Fibroblast of skin of back (primary cell): Measurements from ENCODE around the gene HAPSTR1.
"Not testable (repeated sequence)": the region's sequence is repeated elsewhere in the genome, so short reads cannot be mapped to it uniquely, and the experiment has no call there.

ENCODE experiments used
- DNase-seq: peaks from one replicate; pipeline ENCODE4 v3.0.0-alpha.2; 2013

HAPSTR1 gene

GRCh38 chr16:9072806-9073341 is 18.6 kb upstream of the HAPSTR1 start:
- peak; percentile 75 for DNase-seq

DNA sequence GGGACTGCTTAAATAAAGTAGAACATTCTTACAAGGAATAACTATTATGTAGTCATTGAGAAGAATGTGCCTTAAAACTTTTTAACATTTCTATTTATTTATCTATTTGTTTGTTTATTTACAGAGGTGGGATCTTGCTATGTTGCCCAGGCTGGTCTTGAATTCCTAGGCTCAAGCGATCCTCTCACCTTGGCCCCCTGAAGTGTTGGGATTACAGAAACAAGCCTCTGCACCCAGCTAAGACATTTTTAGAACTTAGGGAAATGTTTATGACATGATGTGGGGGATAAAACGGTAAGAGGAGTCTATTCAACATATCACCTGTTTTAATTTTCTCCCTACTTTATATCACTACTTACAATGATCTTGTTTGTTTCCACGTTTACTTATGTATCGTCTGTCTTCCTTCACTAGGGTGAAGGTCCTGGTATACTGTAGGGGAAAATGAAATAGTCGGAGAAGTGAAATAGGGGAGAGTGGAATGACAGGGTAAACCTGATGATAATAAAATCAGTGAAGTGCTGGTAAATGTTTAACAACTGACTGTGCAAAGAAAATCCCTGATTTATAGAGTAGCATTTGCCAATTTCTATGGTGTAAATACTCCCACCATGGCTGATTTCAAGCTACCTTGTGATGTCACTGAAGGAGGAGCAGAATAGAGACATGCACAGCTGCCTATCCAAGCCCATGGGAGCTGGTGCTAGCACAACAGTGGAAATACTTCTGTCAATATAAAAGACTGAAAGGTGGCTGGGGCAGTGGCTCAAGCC is 16.0 kb upstream of the HAPSTR1 start:
- no peak for DNase-seq

GRCh38 chr16:9077091-9077809 is 14.2 kb upstream of the HAPSTR1 start:
- peak; percentile 91 for DNase-seq

GRCh38 chr16:9078467-9079429 is 12.7 kb upstream of the HAPSTR1 start:
- peak; percentile 92 for DNase-seq

DNA sequence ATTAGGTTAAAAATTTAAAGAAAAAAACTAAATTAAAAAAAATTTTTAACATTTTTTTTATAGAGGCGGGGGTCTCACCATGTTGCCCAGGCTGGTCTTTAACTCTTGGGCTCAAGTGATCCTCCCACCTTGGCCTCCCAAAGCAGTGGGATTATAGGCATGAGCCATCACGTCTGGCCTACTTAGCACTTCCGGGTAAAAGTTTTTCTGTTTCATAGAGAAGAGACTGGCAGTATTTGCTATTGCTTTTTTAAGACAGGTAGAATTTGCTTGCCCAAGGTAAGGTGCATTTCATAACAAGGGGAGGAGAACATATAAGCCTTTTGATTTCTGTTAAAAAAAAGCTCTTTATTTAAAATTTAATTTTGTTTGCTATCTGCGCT is 12.0 kb upstream of the HAPSTR1 start:
- no peak for DNase-seq

GRCh38 chr16:9081158-9081557 is 10.3 kb upstream of the HAPSTR1 start:
- no peak for DNase-seq

DNA sequence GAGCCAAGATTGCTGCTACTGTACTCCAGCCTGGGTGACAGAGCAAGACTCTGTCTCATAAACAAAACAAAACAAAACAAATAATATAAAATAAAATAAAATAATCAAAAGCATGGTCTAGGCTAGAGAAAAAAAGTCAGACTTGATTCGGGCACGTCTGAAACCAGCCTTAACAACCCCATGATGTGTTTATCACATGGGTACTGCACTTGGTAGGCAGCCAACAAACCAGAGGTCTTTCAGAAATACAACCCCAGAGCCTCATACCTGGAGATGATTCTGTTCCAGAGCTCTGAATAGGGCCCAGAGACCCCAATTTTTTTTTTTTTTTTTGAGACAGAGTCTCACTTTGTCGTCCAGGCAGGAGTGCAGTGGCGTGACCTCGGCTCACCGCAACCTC is 9.6 kb upstream of the HAPSTR1 start:
- no peak for DNase-seq

DNA sequence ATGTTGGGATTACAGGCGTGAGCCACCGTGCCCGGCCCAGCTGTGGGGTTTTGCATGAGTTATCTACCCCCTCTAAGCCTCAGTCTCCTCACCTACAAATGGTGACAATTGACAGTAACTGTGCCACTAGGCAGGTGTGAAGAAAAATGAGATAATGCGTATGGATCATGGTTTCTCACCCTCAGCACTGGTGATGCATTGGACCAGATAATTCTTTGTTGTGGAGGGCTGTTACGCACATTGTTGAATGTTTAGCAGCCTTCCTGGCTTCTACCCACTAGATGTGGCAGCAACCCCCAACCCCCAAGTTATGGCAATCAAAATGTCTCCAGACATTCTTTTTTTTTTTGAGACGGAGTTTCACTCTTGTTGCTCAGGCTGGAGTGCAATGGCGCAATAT is 9.0 kb upstream of the HAPSTR1 start:
- DNase-seq, result no peak

- not testable (repeated sequence) for DNase-seq
Observed at GRCh38 chr16:9087733-9088132, 3.7 kb upstream of the HAPSTR1 start.

- DNase-seq, result no peak
Observed at GRCh38 chr16:9088848-9089247, 2.6 kb upstream of the HAPSTR1 start.

DNA sequence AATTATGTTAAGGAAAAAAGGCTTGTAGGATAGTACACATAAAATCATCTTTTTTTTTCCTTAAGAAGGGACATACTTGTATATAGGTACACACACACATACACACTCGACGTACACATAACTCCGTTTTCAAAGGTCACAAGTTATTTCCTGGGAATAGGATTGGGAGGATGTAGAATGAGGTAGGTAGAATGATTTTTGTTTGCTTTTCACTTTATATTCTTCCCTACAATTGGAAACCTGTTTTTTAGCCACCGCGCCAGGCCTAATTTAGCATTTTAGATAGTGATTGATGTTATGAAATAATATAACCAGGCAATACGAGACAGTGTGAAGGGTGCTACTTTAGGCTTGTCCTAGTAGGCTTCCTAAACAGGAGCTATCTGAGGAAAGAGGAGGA is 1.8 kb upstream of the HAPSTR1 start:
- no peak for DNase-seq

GRCh38 chr16:9090101-9090959 is 1.1 kb upstream of the HAPSTR1 start:
- no peak for DNase-seq

- peak; percentile 37 for DNase-seq
Observed at GRCh38 chr16:9091867-9092281, 430 bp downstream of the HAPSTR1 start.

DNA sequence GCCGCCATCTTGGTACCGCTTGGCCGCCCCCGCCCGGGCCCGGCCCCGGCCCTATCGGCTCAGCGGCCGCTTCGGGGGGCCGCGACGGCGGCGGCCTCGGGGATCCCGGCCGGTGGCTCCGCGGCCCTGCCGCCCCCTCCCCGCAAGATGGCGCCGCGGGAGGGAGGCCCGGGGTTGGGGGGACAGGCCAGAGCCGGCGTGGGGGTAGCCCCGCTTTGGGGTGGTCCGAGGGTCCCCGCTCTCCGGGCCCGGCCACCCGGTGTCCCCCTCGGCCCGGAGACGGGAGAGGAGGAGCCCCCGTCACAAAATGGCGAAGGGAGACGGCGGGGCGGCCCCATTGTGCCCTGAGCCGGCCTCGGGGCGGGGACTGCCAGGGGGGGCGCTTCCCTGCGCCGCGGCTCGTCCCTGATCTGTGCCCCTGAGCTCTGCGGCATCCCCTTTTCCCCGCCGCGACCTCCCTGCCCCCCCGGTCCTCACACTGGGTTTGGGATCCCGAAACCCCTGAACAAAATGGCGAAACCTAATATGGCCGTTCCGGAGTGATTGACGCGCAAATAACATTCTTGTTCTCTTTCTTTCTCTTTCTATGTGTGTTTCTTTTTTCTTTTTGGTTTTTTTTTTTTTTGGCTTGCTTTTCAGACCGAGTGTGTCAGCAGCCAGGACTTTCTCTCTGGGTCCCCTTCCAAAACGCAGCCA is 986 bp downstream of the HAPSTR1 start:
- DNase-seq, result peak; percentile 31

- DNase-seq, result no peak
Observed at GRCh38 chr16:9092978-9093344, 1.5 kb downstream of the HAPSTR1 start.

GRCh38 chr16:9094011-9094846 is 2.8 kb downstream of the HAPSTR1 start:
- DNase-seq, result no peak

- no peak for DNase-seq
Observed at GRCh38 chr16:9095171-9095570, 3.7 kb downstream of the HAPSTR1 start.

DNA sequence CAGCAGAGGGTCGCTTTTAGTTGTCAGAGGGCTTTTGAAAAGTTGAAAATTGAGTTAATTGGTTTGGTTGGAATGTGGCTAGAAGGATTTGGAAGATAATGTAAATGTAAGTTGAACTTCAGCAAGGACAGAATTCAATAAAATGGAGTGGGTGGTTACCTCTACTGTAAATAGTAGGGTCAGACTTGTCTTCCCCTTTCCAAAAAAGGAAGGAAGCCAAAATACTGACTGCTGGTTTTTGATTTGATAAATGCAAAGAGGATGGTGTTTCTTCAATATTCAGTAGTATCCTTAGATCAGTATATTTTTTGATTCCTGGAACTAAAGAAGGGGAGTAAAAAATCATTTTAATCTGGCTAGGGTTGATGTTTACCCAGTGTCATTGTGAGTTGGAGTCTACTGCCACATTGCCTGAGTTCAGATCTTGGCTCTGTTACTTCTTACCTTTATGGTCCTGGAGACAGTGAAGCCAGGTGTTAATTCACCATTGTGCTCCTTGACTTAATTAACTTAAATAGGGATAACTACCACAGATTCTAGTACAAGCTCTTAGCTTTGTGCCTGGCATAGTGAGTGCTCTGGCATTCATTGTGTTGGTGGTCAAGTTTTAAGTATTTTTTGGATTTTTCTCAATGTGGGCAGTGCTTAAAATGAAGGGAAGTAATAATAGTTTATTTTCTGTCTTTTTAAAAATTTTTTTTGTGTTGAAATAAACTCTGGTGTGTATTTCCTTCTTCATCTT is 4.4 kb downstream of the HAPSTR1 start:
- no peak for DNase-seq

DNA sequence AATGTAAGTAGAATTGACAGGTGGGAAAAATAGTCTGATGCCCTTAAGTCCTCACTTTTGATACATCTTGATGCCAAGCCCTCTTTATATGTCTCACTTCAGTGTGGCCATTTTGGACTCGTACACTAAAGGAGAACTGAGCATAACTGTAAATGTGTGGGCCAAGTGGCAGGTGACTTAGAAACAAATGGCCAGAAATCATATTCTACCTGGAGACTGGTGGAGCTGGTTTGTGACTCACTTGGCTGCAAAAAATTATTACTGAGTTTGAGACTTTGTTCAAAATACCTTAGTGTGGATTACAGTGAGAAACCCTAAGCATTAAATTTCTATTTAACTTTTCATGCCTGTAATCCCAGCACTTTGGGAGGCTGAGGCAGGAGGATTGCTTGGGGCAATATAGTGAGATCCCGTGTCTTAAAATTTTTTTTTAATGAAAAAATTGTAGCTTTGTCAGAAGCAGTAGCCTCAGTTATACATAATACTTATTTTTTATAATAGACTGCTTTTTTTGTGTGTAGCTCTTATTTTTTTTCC is 5.0 kb downstream of the HAPSTR1 start:
- no peak for DNase-seq
